Right renal pelvis (tissue), 4 donors: ENCODE measurements around the gene NFE2L3. TPM values are rescaled to one million over a fixed set of nuclear protein-coding genes. Genes with fewer than 3 reads are reported as not detected.
"Not testable (repeated sequence)": the region's sequence is repeated elsewhere in the genome, so short reads cannot be mapped to it uniquely, and the experiment has no call there.

Source experiments
- DNase-seq, 4 donors: peaks; one replicate each; pipeline ENCODE4 v3.0.0-alpha.2; 2013; ENCODE audit warnings: low read depth in 4 of 4, low spot score in 3 of 4, missing footprints in 1 of 4
- polyA plus RNA-seq, 4 donors: library from polyadenylated mRNA; unstranded; fragments of 120-200 nt; gene quantifications; one replicate each; pipeline ENCODE4 v1.2.1, GENCODE V29; 2013; ENCODE audit not compliant: insufficient read length in 4 of 4

The NFE2L3 gene
- polyA plus RNA-seq, 4 donors: 32.7 to 43.3 (median 37.2) TPM

- DNase-seq: no peak
Measured at GRCh38 chr7:26147030-26147429, 5.0 kb upstream of the NFE2L3 start.

GRCh38 chr7:26147646-26148306 lies 4.2 kb upstream of the NFE2L3 start:
- DNase-seq: not testable (repeated sequence)

DNA sequence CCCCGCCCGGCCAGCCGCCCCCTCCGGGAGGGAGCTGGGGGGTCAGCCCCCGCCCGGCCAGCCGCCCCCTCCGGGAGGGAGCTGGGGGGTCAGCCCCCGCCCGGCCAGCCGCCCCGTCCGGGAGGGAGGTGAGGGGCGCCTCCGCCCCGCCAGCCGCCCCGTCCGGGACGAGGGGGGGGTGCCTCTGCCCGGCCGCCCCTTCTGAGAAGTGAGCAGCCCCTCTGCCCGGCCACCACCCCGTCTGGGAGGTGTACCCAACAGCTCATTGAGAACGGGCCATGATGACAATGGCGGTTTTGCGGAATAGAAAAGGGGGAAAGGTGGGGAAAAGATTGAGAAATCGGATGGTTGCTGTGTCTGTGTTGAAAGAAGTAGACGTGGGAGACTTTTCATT lies 3.7 kb upstream of the NFE2L3 start:
- DNase-seq: not testable (repeated sequence)

DNA sequence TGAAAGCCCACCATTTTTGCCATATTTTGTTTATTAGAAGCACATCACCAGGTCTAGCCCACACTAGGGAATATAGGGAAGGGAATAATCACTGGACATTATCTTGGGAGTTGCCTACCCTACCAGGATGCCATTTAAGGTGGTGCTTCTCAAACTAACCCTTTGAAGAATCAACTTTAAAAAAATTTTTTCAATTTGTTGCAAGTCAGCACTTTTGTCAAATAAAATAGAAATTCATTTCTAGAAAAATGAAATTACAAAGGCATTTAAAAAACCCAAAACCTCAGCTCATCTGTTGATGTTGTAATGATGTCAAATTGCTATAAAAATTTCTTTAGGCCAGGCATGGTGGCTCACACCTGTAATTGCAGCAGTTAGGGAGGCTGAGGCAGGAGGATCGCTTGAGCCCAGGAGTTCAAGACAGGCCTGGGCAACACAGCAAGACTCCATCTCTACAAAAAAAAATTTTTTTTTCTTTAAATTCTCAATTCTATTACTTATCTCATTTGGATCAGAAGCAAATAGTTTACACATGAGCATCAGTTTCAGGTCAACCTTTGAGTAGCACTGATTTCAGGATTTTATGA lies 2.5 kb upstream of the NFE2L3 start:
- DNase-seq: no peak

DNA sequence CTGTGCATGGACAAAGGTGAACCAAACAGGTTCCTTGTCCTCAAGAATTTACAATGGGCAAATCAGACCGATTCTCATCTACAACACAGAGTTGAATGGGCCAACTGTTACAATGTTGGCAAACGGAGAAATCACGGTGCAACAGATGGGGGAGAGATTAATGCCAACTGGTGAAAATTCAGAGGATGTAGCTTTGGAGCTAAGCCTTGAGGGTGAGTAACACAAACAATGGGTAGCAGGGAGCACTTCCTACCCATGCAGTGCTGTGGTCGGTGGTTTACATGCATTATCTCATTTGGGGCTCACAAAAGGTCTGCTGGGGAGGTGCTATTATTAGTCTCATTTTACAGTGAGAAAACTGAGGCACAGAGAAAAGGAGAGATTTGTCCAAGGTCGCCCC lies 902 bp upstream of the NFE2L3 start:
- no peak for DNase-seq

- no peak for DNase-seq
Measured at GRCh38 chr7:26151650-26151952, 397 bp upstream of the NFE2L3 start.

DNA sequence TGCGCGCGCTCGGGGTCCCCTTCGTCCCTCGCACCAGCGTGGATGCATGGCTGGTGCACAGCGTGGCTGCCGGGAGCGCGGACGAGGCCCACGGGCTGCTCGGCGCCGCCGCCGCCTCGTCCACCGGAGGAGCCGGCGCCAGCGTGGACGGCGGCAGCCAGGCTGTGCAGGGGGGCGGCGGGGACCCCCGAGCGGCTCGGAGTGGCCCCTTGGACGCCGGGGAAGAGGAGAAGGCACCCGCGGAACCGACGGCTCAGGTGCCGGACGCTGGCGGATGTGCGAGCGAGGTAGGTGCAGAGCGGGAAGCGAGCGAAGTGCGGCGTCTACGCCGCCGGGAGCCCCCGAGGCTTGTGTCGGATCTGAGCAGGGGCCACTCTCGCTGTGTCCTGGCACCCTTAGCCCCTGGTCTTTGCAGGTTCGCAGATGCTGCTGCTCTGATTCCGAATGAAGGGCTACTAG lies 813 bp downstream of the NFE2L3 start:
- not testable (repeated sequence) for DNase-seq

DNA sequence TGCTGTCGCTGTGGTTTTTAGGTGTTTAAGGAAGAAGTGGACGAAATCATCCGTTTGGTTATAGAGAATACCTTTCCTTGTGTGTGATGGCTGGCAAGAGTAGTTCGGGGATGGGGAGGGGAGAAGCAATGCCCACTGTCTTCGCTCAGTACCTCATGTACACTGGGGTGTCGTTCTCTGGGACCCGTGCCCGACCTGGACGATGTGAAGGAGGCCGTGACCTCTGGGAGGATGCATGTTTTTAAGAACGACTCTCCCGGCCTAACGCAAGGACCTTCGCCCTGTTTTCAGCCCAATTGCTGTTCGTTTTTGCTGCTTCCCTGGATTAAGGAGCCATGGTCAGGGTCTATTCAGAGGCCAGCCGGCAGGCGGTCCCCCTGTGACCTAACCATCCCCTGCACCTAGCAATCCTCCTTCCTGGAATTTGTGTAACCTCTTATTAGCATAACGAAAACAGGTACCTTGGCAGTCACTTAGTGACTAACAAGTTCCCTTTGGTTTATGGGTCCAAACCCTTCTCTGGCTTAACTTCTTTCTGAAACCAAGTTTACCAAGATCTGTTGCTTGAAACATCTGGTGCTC lies 1.3 kb downstream of the NFE2L3 start:
- no peak for DNase-seq

DNA sequence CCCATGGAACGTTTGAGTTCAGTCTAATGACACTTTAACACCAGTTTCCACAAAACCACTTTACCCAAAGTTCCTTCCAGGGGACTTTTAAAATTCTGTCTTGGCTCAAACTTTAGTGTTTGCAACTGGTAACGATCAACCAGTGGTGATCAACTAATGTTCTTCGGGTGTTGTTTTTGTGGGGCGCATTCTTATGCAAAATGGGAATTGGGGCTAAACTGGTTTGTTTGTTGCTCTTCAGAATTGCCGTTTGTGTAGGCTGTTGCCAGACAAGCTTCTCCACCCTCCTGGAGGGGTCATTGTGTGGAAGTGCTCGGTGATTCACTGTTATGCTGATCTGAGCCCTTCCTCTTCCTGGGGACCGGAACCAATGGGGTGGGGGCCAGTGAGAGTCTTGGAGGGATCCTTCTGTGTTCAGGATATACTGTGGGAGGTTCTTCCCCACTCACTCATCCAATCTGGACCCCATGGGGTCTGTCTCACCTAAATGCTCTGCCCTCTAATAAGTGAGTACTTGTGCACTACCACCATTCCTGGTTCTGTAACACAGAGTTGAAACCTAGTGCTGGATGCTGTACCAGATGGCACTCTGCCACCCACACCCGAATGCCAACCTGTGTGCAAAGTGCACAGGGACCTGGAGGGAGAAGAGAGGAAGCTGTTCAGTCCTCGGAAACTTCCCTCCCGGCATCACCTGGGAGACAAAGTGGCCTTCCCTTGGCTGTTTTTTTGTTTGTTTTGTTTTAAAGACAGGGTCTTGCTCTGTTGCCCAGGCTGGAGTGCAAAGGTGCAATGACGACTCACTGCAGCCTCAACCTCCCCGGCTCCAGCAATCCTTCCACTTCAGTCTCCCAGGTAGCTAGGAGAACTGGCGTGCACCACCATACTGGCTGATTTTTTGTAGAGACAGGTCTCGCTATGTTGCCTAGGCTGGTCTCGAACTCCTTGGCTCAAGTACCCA lies 2.1 kb downstream of the NFE2L3 start:
- DNase-seq: no peak

DNA sequence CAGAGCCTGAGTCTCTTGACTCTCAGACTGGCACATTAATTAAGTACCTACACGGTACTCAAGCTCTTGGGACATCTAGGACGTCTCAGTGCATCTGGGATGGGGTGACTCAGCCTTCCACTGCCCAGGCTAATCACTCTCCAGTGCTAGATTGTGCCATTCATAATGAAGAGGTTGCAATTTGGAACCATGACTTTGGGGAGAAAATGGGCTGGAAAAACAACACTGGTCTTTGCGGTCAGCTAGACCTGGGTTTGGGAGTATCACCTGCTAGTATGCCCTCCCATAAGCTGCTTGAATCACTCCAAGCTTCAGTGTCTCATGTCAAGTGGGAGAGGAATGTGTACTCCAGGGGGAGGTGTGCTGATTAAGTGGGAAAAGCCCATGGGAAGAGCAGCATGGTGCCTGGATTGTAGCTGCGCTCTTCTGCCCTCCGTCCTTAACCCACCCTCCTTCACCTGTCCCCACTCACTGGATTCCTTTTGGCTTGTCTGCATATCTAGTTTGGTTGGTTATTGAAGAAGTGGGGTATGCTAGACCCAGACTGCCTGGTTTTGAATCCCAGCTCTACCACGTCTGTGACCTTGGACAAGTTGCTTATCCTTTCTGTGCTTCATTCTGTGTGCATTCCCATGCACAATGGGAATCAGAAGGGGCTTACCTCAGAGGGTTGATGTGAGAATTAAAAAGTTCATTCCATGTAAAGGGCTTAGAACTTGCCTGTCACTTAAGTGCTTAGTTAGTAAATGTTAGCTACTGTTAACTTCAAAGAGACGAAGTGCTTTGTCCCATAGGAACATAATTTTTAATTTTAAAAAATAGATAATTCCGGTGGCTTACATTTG lies 3.8 kb downstream of the NFE2L3 start:
- DNase-seq: no peak

- DNase-seq: no peak
Measured at GRCh38 chr7:26156451-26157420, 4.7 kb downstream of the NFE2L3 start.

DNA sequence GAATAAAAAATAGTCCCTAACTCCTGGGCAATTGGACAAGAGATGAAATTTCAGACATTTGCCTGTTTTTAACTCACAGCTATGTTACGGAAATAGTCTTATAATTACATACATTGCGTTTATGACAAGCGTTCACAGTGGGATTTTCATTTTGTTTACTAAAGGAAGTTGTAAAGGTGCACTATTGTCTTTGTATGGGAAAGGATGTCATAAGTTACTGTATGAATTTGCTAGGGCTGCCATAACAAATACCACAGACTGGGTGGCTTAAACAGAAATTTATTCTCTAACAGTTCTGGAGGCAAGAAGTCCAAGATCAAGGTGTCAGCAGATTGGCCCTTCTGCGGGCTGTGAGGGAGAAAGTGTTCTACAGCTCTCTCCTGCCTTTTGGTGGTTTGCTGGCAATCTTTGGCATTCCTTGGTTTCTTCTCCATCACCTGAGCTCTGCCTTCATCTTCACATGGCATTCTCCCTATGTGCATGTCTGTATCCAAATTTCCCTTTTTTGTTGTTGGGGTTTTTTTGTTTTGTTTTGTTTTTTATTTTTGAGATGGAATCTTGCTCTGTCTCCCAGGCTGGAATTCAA lies 5.6 kb downstream of the NFE2L3 start:
- DNase-seq: no peak

DNA sequence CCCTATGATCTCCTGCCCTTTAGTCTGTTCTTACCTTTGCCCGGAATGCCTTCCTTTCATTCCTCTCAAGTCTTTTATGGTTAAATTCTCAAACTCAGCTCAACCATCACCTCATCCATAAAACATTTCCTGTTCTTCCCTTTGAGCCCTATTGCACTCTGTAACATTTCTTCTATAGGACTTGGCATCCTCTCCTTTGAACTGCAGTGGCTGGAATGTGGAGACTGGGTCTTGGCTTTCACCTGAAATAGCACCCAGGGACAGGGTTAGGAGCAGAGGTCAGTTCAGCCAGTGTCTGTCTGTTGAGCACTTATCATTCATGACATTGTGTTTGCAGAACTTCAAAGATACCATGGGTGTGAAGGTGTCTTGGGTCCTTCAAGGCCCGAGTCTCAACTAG lies 7.2 kb downstream of the NFE2L3 start:
- DNase-seq: no peak

DNA sequence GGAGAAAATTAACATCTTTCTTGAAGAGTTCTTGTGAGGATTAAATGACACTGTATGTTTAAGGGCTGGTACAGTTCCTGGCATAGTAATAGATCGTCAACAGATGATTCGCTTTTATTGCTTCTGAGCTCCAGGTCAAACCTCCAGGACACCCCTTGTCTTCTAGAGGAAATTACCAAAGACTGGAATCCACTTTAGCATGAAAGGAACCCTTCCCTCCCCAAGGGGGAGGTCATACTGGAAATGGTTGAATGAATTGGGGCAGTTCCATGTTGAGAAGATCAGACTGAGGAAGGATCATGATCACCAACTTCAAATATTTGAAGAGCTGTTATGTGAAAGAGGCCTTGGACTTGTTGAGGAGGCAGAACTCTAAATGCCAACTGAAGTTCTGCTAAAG lies 8.9 kb downstream of the NFE2L3 start:
- DNase-seq: no peak

- DNase-seq: no peak
Measured at GRCh38 chr7:26162431-26162830, 10.4 kb downstream of the NFE2L3 start.

DNA sequence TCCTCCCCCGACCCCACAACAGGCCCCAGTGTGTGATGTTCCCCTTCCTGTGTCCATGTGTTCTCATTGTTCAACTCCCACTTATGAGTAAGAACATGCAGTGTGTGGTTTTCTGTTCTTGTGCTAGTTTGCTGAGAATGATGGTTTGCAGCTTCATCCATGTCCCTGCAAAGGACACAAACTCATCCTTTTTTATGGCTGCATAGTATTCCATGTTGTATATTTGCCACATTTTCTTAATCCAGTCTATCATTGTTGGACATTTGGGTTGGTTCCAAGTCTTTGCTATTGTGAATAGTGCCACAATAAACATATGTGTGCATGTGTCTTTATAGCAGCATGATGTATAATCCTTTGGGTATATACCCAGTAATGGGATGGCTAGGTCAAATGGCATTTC lies 11.8 kb downstream of the NFE2L3 start:
- not testable (repeated sequence) for DNase-seq

DNA sequence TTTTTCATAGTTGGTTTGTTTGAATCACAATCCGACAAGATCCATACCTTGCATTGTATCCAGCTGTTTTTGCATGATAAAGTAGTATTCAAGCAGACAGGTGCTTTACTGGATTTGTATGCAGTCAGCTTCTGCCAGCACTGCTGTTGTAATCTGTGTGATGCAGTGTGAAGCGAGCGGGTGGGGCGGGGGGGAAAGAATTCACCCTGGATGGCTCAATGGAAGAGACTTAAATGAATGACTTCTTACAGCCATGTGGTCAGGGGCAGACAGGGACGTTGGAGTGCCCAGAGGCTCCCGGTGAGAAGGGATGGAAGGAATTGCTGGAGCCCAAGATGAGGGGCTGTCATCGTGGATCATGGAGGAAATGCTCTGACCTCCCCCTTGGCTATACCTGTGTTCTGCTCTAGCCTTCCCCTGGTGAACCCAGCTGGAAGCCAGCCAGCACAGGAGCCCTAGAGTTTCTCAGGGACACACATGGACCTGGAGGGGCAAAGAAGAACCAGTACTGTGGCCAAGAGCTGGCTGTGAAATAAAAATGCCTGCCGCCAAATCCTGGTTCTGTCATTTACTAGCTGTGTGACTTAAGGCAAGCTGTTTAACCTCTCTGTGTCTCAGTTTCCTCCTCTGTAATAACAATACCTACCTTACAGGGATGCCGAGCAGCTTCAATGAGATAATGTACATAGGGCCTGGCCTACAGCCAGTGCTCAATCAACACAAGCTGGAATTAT lies 14.1 kb downstream of the NFE2L3 start:
- DNase-seq: no peak

DNA sequence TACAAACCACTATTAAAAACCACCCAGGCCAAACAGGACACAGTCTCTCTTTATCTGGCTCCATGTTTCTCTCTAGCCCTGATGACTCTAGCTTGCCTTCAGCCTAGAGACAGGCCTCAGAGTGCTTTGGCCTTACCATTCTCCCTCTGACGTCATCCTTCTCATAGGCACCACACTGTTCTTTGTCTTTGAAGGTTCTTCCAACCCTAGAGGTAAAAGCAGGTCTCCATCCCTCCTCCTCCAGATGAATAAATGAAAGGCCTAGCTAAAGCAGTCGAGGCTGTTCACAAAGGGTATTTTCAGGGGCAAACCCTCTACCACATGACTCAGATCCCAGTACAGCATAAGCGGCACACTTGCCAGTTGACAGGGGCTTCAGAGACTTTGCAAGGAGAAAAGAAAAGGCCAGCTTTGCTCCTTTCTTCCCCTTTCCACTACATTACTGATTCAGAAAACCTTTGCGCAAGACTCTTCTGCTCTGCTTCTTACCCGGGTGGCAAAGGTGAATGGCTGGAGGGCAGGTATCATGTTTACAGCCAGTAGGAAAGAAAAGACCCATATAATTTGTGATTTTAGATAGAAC lies 14.8 kb downstream of the NFE2L3 start:
- DNase-seq: no peak
